ENCODE results near the gene GHR. TPM values are rescaled to one million over a fixed set of nuclear protein-coding genes. Genes with fewer than 3 reads are reported as not detected.
"Not testable (repeated sequence)": the region's sequence is repeated elsewhere in the genome, so short reads cannot be mapped to it uniquely, and the experiment has no call there.

Gene GHR
- total RNA-seq, 1 experiment from 2014 or later: not detected

GRCh38 chr5:42648915-42649314, 225.7 kb downstream of the GHR start:
- no peak for DNase-seq (ENCODE audit: low read depth)
- in situ Hi-C loops (cut with HindIII; ENCODE audit: low pct_unique_long_range_greater_than_20kb, low sequenced_read_pairs): no loop called here

DNA sequence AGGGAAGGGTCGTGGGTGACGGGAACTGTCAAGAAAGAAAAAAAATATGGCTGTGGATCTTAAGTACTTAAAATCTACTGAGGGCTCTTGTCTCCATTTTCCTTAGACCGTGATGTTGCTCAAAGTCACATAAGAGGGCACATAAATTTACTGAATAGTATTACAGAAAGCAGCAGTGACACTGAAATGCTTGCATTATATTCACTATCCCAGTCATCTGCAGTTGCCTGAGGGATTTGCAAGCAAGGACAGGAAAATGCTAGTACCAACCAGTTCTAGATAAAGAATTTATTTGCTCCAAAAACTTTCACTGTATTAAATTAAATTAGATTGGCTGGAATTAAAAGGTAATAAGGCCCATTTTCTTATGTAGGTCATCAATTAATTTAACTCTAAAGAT, 226.8 kb downstream of the GHR start:
- in situ Hi-C loops (cut with HindIII; ENCODE audit: low pct_unique_long_range_greater_than_20kb, low sequenced_read_pairs): no loop called here
- DNase-seq (ENCODE audit: low read depth): no peak

- in situ Hi-C loops (cut with HindIII; ENCODE audit: low pct_unique_long_range_greater_than_20kb, low sequenced_read_pairs): no loop called here
- DNase-seq (ENCODE audit: low read depth): no peak
These were observed 230.5 kb downstream of the GHR start for GRCh38 chr5:42653705-42654104.

DNA sequence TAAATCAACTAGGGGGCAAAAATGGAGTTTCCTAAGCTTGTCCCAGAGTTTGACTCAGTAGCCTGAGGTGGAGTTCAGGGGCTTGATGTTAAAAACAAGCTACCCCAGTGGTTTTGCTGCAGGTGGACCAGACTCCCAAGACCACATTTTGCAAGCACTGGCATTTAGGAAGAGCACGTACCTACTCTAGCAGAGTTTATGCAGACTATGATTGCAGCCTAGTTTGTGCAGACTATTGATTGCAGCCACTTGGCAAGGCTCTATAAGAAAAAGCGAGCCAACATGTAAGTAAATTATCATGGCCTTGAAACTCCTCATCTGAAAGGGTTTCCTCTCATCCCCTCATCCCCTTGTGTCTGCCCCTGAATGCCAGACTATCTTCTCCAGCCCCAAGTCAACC, 231.4 kb downstream of the GHR start:
- DNase-seq (ENCODE audit: low read depth): no peak
- in situ Hi-C loops (cut with HindIII; ENCODE audit: low pct_unique_long_range_greater_than_20kb, low sequenced_read_pairs): no loop called here

DNA sequence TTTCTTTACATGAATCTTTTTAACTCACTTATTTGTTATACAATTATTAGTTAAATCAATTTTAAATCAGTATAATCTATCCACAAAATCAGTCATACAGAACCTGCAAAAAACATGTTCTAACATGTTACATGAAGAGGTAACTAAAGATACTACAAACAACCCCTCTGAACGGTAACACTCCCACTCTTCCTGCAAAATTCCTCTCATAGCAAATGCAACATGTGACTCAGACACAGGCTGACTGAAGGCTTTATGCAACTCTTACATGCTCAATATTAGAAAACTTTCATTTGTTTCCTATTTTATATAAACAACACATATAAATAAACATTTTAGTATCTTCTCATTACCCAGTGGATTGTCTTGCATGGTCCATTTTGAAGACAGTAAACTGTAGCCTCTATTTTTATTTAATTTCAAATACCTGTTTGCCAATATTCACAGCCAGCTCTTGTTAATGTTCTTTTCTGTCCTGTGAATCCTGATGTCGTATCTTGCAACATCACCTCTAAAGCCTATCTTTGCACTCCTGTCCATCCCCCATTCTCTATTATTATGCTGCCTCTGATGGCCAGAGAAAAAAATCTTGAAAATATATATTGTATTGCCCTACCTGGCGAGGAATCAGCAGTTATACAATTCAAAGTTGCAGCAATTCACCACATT, 232.9 kb downstream of the GHR start:
- DNase-seq (ENCODE audit: low read depth): no peak
- in situ Hi-C loops (cut with HindIII; ENCODE audit: low pct_unique_long_range_greater_than_20kb, low sequenced_read_pairs): no loop called here

GRCh38 chr5:42656651-42657015, 233.4 kb downstream of the GHR start:
- in situ Hi-C loops (cut with HindIII; ENCODE audit: low pct_unique_long_range_greater_than_20kb, low sequenced_read_pairs): no loop called here
- no peak for DNase-seq (ENCODE audit: low read depth)

- in situ Hi-C loops (cut with HindIII; ENCODE audit: low pct_unique_long_range_greater_than_20kb, low sequenced_read_pairs); DNase-seq (ENCODE audit: low read depth): not testable (repeated sequence)
These were observed 236.6 kb downstream of the GHR start for GRCh38 chr5:42659869-42660268.

DNA sequence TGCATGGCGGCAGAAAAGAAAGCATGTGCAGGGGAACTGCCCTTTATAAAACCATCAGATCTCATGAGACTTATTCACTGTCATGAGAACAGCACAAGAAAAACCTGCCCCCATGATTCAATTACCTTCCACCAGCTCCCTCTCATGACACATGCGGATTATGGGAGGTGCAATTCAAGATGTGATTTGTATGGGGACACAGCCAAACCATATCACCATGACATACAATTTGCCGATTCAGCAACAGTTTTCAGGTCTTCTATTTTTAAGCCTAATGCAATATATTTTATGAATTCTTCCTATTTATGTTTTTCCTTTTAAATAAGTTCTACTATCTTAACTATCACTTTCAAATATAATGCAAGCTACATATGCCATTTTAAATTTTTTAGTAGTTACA, 242.6 kb downstream of the GHR start:
- no peak for DNase-seq (ENCODE audit: low read depth)

DNA sequence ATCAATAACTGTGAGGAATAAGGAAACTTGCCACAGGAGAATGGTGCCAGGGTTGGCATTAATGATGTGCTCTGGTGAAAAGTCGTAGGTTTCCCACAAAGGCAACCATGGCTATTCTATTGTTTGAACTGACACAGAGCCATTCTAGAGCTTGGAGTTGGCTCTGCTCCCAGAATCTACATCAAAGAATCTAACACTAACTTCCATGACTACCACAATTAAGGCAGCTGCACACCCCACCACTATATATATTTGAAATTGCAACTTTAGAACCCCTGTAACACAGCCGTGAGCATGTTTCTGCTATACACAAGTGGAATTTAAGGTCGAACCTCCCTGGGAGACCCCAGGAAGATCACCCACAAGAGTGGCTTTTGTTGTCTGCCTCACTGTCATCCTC, 243.6 kb downstream of the GHR start:
- no peak for DNase-seq (ENCODE audit: low read depth)
- in situ Hi-C loops (cut with HindIII; ENCODE audit: low pct_unique_long_range_greater_than_20kb, low sequenced_read_pairs): no loop called here

More for the DNA sequence above, 242.6 kb downstream of the GHR start:
- in situ Hi-C loops (cut with HindIII; ENCODE audit: low pct_unique_long_range_greater_than_20kb, low sequenced_read_pairs): no loop called here

DNA sequence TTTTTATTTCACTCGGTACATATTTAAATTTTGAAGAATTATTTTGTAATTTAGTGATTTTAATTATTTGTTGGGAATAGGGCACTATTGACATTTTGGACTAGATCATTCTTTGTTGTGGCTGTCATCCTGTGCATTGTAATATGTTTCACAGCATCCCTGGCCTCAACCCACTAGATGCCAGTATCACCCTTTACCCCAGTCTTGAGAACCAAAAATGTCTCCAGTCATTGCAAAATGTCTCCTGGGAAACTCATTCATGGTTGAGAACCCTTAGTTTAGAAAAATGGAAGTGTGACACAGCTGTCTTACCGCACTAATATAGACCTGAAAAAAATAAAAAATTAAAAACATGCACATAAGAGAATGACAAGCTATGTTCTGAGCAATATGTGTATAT, 245.0 kb downstream of the GHR start:
- DNase-seq (ENCODE audit: low read depth): no peak
- in situ Hi-C loops (cut with HindIII; ENCODE audit: low pct_unique_long_range_greater_than_20kb, low sequenced_read_pairs): no loop called here

- in situ Hi-C loops (cut with HindIII; ENCODE audit: low pct_unique_long_range_greater_than_20kb, low sequenced_read_pairs): no loop called here
- no peak for DNase-seq (ENCODE audit: low read depth)
These were observed 249.7 kb downstream of the GHR start for GRCh38 chr5:42672925-42673324.

GRCh38 chr5:42675602-42676001, 252.4 kb downstream of the GHR start:
- no peak for DNase-seq (ENCODE audit: low read depth)
- in situ Hi-C loops (cut with HindIII; ENCODE audit: low pct_unique_long_range_greater_than_20kb, low sequenced_read_pairs): no loop called here

DNA sequence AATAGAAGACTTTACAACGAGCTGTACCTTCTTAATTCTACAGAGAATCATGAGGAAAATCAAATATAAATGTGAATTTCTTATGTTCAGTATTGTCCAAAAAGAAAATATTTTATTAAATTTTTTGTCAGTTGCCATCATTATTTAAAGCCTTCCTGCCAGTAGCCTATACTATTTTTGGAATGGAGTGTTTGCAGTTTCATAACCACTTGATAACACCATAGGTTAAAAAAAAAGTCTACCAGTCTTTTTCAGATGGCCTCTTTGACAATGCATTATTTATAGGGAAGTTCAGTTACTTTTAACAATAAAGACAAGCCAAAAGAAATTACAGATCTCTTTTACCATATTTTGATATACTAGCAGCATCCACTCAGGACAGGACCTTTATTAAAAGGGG, 253.1 kb downstream of the GHR start:
- DNase-seq (ENCODE audit: low read depth): no peak
- in situ Hi-C loops (cut with HindIII; ENCODE audit: low pct_unique_long_range_greater_than_20kb, low sequenced_read_pairs): no loop called here

- no peak for DNase-seq (ENCODE audit: low read depth)
- in situ Hi-C loops (cut with HindIII; ENCODE audit: low pct_unique_long_range_greater_than_20kb, low sequenced_read_pairs): no loop called here
These were observed 254.1 kb downstream of the GHR start for GRCh38 chr5:42677156-42677842.

- in situ Hi-C loops (cut with HindIII; ENCODE audit: low pct_unique_long_range_greater_than_20kb, low sequenced_read_pairs): no loop called here
- DNase-seq (ENCODE audit: low read depth): no peak
These were observed 256.8 kb downstream of the GHR start for GRCh38 chr5:42680046-42680445.

- in situ Hi-C loops (cut with HindIII; ENCODE audit: low pct_unique_long_range_greater_than_20kb, low sequenced_read_pairs): not testable (repeated sequence)
These were observed 261.8 kb downstream of the GHR start for GRCh38 chr5:42685078-42685477.

GRCh38 chr5:42689391-42689790, 266.2 kb downstream of the GHR start:
- DNase-seq (ENCODE audit: low read depth): no peak
- in situ Hi-C loops (cut with HindIII; ENCODE audit: low pct_unique_long_range_greater_than_20kb, low sequenced_read_pairs): no loop called here

More at GRCh38 chr5:42685078-42685477, 261.8 kb downstream of the GHR start:
- not testable (repeated sequence) for DNase-seq (ENCODE audit: low read depth)

- in situ Hi-C loops (cut with HindIII; ENCODE audit: low pct_unique_long_range_greater_than_20kb, low sequenced_read_pairs): no loop called here
- DNase-seq (ENCODE audit: low read depth): no peak
These were observed 268.2 kb downstream of the GHR start for GRCh38 chr5:42691413-42691937.

GRCh38 chr5:42701351-42702059, 278.3 kb downstream of the GHR start:
- in situ Hi-C loops (cut with HindIII; ENCODE audit: low pct_unique_long_range_greater_than_20kb, low sequenced_read_pairs): no loop called here
- no peak for DNase-seq (ENCODE audit: low read depth)
